Osteoblast (primary cell): ENCODE results near the gene ICA1L. TPM values are rescaled to one million over a fixed set of nuclear protein-coding genes. Genes with fewer than 3 reads are reported as not detected.

Source experiments
- DNase-seq: peaks from one replicate; pipeline ENCODE4 v3.0.0; 2011; ENCODE audit warnings: low spot score, mixed read lengths; ENCODE audit not compliant: insufficient read length; ENCODE audit errors: missing footprints
- H2AFZ ChIP-seq: 2 replicates; pipeline ENCODE4 v1.6.0; 2011; ENCODE audit warnings: mild to moderate bottlenecking, low read length
- H3K27ac ChIP-seq: 2 replicates; pipeline ENCODE4 v1.5.1; 2011; ENCODE audit warnings: mild to moderate bottlenecking, low read depth, low read length, moderate library complexity
- H3K27me3 ChIP-seq: 2 replicates; pipeline ENCODE4 v1.6.0; 2012; ENCODE audit warnings: mild to moderate bottlenecking, control low read depth, inconsistent platforms, low read length, moderate library complexity; ENCODE audit not compliant: insufficient read depth
- H3K36me3 ChIP-seq: 2 replicates; pipeline ENCODE4 v1.5.1; 2011; ENCODE audit warnings: mild to moderate bottlenecking, low read length, control low read depth, moderate library complexity; ENCODE audit not compliant: insufficient read depth
- H3K4me1 ChIP-seq: 2 replicates; pipeline ENCODE4 v1.5.1; 2011; ENCODE audit warnings: mild to moderate bottlenecking, low read length, control low read depth, moderate library complexity; ENCODE audit not compliant: insufficient read depth
- H3K4me2 ChIP-seq: 2 replicates; pipeline ENCODE4 v1.6.0; 2011; ENCODE audit warnings: mild to moderate bottlenecking, low read length; ENCODE audit not compliant: insufficient read depth
- H3K4me3 ChIP-seq: fragments of 200-600 bp; sonication (generic); 3 replicates; pipeline ENCODE4 v1.5.1; 2012; ENCODE audit warnings: mild to moderate bottlenecking, low read length, inconsistent platforms; ENCODE audit not compliant: insufficient read depth
- H3K79me2 ChIP-seq: 2 replicates; pipeline ENCODE4 v1.6.0; 2012; ENCODE audit warnings: mild to moderate bottlenecking, low read length, control low read depth, inconsistent platforms; ENCODE audit not compliant: insufficient read depth
- H3K9me3 ChIP-seq: 2 replicates; pipeline ENCODE4 v1.5.1; 2011; ENCODE audit warnings: low read depth, low read length, control low read depth
- H4K20me1 ChIP-seq: 2 replicates; pipeline ENCODE4 v1.6.0; 2012; ENCODE audit warnings: mild to moderate bottlenecking, low read length, control low read depth; ENCODE audit not compliant: insufficient read depth
- CTCF ChIP-seq: IDR thresholded peaks from 2 replicates; pipeline ENCODE4 v1.5.1; 2011; ENCODE audit warnings: mild to moderate bottlenecking, low read depth, low read length, moderate library complexity; ENCODE audit errors: extremely low read depth
- total RNA-seq: library from RNA; depleted of rRNA; stranded (reverse); fragments of >200 nt; gene quantifications from 2 replicates; pipeline ENCODE4 v1.2.3, GENCODE V29; 2012

The ICA1L gene
- total RNA-seq, 1 donor: 8.7 TPM

GRCh38 chr2:202764991-202765390 is 106.6 kb downstream of the ICA1L start:
- no peaks in the 10 kb centered on the region for H4K20me1 ChIP-seq
- no peak for DNase-seq
- no peaks in the 10 kb centered on the region for H3K36me3 ChIP-seq
- no peak overlapping the region for H2AFZ ChIP-seq
- no peaks in the 10 kb centered on the region for H3K27me3 ChIP-seq
- H3K4me1 ChIP-seq: no peaks in the 10 kb centered on the region
- TF ChIP-seq CTCF: no peak
- no peak overlapping the region for H3K4me2 ChIP-seq
- no peak overlapping the region for H3K4me3 ChIP-seq
- no peaks in the 10 kb centered on the region for H3K79me2 ChIP-seq
- H3K9me3 ChIP-seq: no peaks in the 10 kb centered on the region
- H3K27ac ChIP-seq: no peak overlapping the region

GRCh38 chr2:202763916-202764315 is 107.7 kb downstream of the ICA1L start:
- H3K27ac ChIP-seq: no peak overlapping the region
- no peaks in the 10 kb centered on the region for H3K27me3 ChIP-seq
- no peaks in the 10 kb centered on the region for H3K36me3 ChIP-seq
- no peaks in the 10 kb centered on the region for H3K4me1 ChIP-seq
- no peak for TF ChIP-seq CTCF
- no peak overlapping the region for H2AFZ ChIP-seq
- H3K9me3 ChIP-seq: no peaks in the 10 kb centered on the region
- no peaks in the 10 kb centered on the region for H4K20me1 ChIP-seq
- H3K79me2 ChIP-seq: no peaks in the 10 kb centered on the region
- H3K4me2 ChIP-seq: no peak overlapping the region
- no peak overlapping the region for H3K4me3 ChIP-seq
- no peak for DNase-seq

DNA sequence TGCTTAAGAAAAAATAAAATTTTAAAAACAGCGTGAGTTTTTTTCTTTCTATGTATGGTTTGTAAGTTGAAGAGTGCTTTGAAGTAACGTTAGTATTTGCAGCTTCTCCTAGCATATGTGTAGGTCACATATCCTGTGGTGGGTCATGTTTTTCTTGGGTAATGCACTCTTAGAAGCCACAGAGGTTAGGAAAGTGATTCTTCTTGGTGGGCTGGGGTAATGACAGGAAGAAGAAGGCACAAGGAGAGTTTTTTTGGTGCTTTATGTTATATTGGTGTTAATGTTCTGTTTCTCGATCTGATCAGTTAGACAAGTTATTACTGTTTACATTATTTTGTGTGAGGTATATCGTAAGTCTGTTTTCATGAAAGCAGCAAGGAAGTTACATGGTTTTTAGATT is 109.0 kb downstream of the ICA1L start:
- Histone ChIP-seq H3K27me3 (no peaks in the 10 kb centered on the region), H2AFZ (no peak overlapping the region), H3K4me3 (no peak overlapping the region), H4K20me1 (no peaks in the 10 kb centered on the region), H3K36me3 (no peaks in the 10 kb centered on the region), H3K9me3 (no peaks in the 10 kb centered on the region), H3K27ac (no peak overlapping the region), H3K4me1 (no peaks in the 10 kb centered on the region), H3K79me2 (no peaks in the 10 kb centered on the region), H3K4me2 (no peak overlapping the region)
- no peak for TF ChIP-seq CTCF
- DNase-seq: no peak

GRCh38 chr2:202760848-202761247 is 110.7 kb downstream of the ICA1L start:
- H3K79me2 ChIP-seq: no peaks in the 10 kb centered on the region
- no peaks in the 10 kb centered on the region for H3K27me3 ChIP-seq
- H3K9me3 ChIP-seq: no peaks in the 10 kb centered on the region
- TF ChIP-seq CTCF: no peak
- H3K4me3 ChIP-seq: no peak overlapping the region
- H3K4me2 ChIP-seq: no peak overlapping the region
- H4K20me1 ChIP-seq: no peaks in the 10 kb centered on the region
- no peak for DNase-seq
- H3K27ac ChIP-seq: no peak overlapping the region
- no peaks in the 10 kb centered on the region for H3K36me3 ChIP-seq
- no peaks in the 10 kb centered on the region for H3K4me1 ChIP-seq
- H2AFZ ChIP-seq: no peak overlapping the region
